GM12878 (cell line): ENCODE measurements around the gene CTSD. TPM values are rescaled to one million over a fixed set of nuclear protein-coding genes. Genes with fewer than 3 reads are reported as not detected.

Experiments
- ATAC-seq: fragments of 200-7000 bp; cut with Tn5 transposase; 3 replicates; pipeline ENCODE4 v1.9.1; 2020; ENCODE audit warnings: mild to moderate bottlenecking, moderate library complexity
- BruUV-seq: library from RNA; stranded (reverse); fragments of 400-500 nt; replicated peaks from 2 replicates; lab custom pipeline; 2021; lab: Mats Ljungman, UMichigan
- CTCF ChIA-PET: fragments of 300-600 bp; sonication (Branson Sonifier 250); formaldehyde crosslinking; extraction: SDS; loops from one replicate; lab custom pipeline; 2021; ENCODE audit warnings: inconsistent platforms; lab: Yijun Ruan, JAX
- POLR2A ChIA-PET: fragments of 350-600 bp; formaldehyde crosslinking; extraction: SDS; loops from one replicate; lab custom pipeline; 2021; ENCODE audit warnings: inconsistent platforms; lab: Charles Lee
- RAD21 ChIA-PET: fragments of 300-600 bp; sonication (Branson Sonifier 250); formaldehyde crosslinking; loops from one replicate; lab custom pipeline; 2023; ENCODE audit warnings: antibody characterized with exemption; ENCODE audit not compliant: unreplicated experiment; lab: Charles Lee
- SMC1A ChIA-PET: fragments of 300-600 bp; sonication (Branson Sonifier 250); formaldehyde crosslinking; loops from one replicate; lab custom pipeline; 2023; ENCODE audit not compliant: unreplicated experiment, uncharacterized antibody; lab: Charles Lee
- DNase-seq: peaks from one replicate; pipeline ENCODE4 v3.0.0-alpha.2; 2011; ENCODE audit warnings: low read depth, low spot score
- FAIRE-seq: peaks from 3 replicates; lab custom pipeline; 2011; peaks lifted over from hg19 to GRCh38; lab: Jason Lieb, UNC
- H2AFZ ChIP-seq: 2 replicates; pipeline ENCODE4 v1.6.0; 2011; ENCODE audit warnings: low read depth, low read length, control low read depth; ENCODE audit not compliant: control insufficient read depth
- H3K27ac ChIP-seq: 2 replicates; pipeline ENCODE4 v1.5.1; 2011; ENCODE audit warnings: control low read depth; ENCODE audit not compliant: control insufficient read depth, insufficient read depth
- H3K27me3 ChIP-seq, 2 experiments: replicated peaks in 1 of 2; 2 replicates each; pipeline versions ENCODE4 v1.6.0 to v1.6.1; 2011; ENCODE audit warnings: low read length in 1 of 2; ENCODE audit not compliant: control insufficient read depth in 2 of 2, insufficient read depth in 2 of 2
- H3K36me3 ChIP-seq, 2 experiments: 2 replicates each; pipeline ENCODE4 v1.5.1; 2011; ENCODE audit warnings: low read length in 1 of 2; ENCODE audit not compliant: control insufficient read depth in 2 of 2, insufficient read depth in 2 of 2
- H3K4me1 ChIP-seq: 2 replicates; pipeline ENCODE4 v1.6.1; 2011; ENCODE audit warnings: mild to moderate bottlenecking, low read length, moderate library complexity, mixed read lengths; ENCODE audit not compliant: control insufficient read depth, insufficient read depth
- H3K4me2 ChIP-seq: 2 replicates; pipeline ENCODE4 v1.6.0; 2011; ENCODE audit warnings: control low read depth; ENCODE audit not compliant: control insufficient read depth, insufficient read depth
- H3K4me3 ChIP-seq: fragments of 200-600 bp; sonication (generic); 2 replicates; pipeline ENCODE4 v1.5.1; 2016
- H3K79me2 ChIP-seq: 2 replicates; pipeline ENCODE4 v1.6.0; 2011; ENCODE audit warnings: low read length; ENCODE audit not compliant: control insufficient read depth, insufficient read depth
- H3K9ac ChIP-seq: 2 replicates; pipeline ENCODE4 v1.8.0; 2011; ENCODE audit warnings: low read length, control low read depth, mixed read lengths; ENCODE audit not compliant: control insufficient read depth, insufficient read depth
- H3K9me3 ChIP-seq: replicated peaks from 3 replicates; pipeline ENCODE4 v1.5.1; 2011; ENCODE audit warnings: mild to moderate bottlenecking, low read length; ENCODE audit not compliant: control insufficient read depth, insufficient read depth
- H4K20me1 ChIP-seq: 2 replicates; pipeline ENCODE4 v1.6.0; 2011; ENCODE audit not compliant: control insufficient read depth, insufficient read depth
- BRCA1 ChIP-seq: IDR thresholded peaks from 2 replicates; pipeline ENCODE4 v1.6.1; 2011; ENCODE audit warnings: low read depth, low read length, improper control_type of control experiment
- HDAC6 ChIP-seq: fragments of 200-600 bp; sonication (generic); IDR thresholded peaks from one replicate; pipeline ENCODE4 v1.8.0; 2017; ENCODE audit warnings: antibody characterized with exemption; ENCODE audit not compliant: unreplicated experiment
- WRNIP1 ChIP-seq: IDR thresholded peaks from 2 replicates; pipeline ENCODE4 v1.6.1; 2011; ENCODE audit warnings: low read depth, low read length, improper control_type of control experiment, borderline replicate concordance
- WGBS: methylation state at CpG from one replicate; pipeline ENCODE4 v1.1.6; 2016; ENCODE audit warnings: low lambda C conversion rate; ENCODE audit not compliant: insufficient replicate concordance, insufficient coverage; ENCODE audit errors: missing lambda C conversion rate; 5-methylcytosine and 5-hydroxymethylcytosine counted together
- in situ Hi-C: fragments of 300-500 bp; cut with MboI; formaldehyde crosslinking; loops from 9 replicates; pipeline ENCODE4 v1.14.3; 2018; ENCODE audit warnings: mixed read lengths
- intact Hi-C: fragments of 100-400 bp; cut with micrococcal nuclease; formaldehyde crosslinking; loops from one replicate; pipeline ENCODE4 v1.14.2; 2022; ENCODE audit not compliant: unreplicated experiment
- polyA plus RNA-seq, 11 experiments: library from polyadenylated mRNA; depleted of rRNA in 4 of 11; unstranded in 6 of 11; stranded (reverse) in 5 of 11; fragments of >200 nt; fragmentation: Nextera tagmentation in 4 of 11; fragmentation: Illumina TruSeq in 1 of 11; extraction: Ambion mirVana in 4 of 11; extraction: Trizol in 1 of 11; gene quantifications; 1 replicate in 1 of 11; 2 replicates in 10 of 11; pipeline versions ENCODE4 v1.2.1 to v1.2.3, GENCODE V29; 2011 to 2016; ENCODE audit warnings: inconsistent platforms in 2 of 11, missing spikeins in 2 of 11, low read depth in 1 of 11
- total RNA-seq, 4 experiments: library from RNA; depleted of rRNA in 3 of 4; stranded (reverse); fragments of >200 nt in 3 of 4; fragmentation: Illumina TruSeq in 1 of 4; extraction: Trizol in 1 of 4; gene quantifications; 2 replicates each; pipeline versions ENCODE4 v1.2.1 to v1.2.3, GENCODE V29; 2013 to 2021
- TF ChIP-seq, protein P1 (sequence below): IDR thresholded peaks from 2 replicates; pipeline ENCODE4 v1.6.1; 2011; ENCODE audit warnings: mild to moderate bottlenecking, low read depth, low read length, moderate library complexity; ENCODE audit not compliant: insufficient replicate concordance
- TF ChIP-seq, protein P2 (sequence below): fragments of 450-650 bp; IDR thresholded peaks from 2 replicates; pipeline ENCODE4 v1.6.1; 2018; ENCODE audit warnings: mild to moderate bottlenecking, low read depth, moderate library complexity; ENCODE audit not compliant: partially characterized antibody

CTSD gene
- total and polyA plus RNA-seq, 10 of the 15 experiments (the other 5 are each of a cell fraction or from before 2014, with no cell fraction given), result 0.42 to 54.6 (median 25.0) TPM

GRCh38 chr11:1741741-1742140 is 22.0 kb downstream of the CTSD start:
- TF ChIP-seq, protein P1, sequence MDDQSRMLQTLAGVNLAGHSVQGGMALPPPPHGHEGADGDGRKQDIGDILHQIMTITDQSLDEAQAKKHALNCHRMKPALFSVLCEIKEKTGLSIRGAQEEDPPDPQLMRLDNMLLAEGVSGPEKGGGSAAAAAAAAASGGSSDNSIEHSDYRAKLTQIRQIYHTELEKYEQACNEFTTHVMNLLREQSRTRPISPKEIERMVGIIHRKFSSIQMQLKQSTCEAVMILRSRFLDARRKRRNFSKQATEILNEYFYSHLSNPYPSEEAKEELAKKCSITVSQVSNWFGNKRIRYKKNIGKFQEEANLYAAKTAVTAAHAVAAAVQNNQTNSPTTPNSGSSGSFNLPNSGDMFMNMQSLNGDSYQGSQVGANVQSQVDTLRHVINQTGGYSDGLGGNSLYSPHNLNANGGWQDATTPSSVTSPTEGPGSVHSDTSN, result no peak
- TF ChIP-seq HDAC6 (no peak), WRNIP1 (no peak), BRCA1 (no peak)
- TF ChIP-seq, protein P2, sequence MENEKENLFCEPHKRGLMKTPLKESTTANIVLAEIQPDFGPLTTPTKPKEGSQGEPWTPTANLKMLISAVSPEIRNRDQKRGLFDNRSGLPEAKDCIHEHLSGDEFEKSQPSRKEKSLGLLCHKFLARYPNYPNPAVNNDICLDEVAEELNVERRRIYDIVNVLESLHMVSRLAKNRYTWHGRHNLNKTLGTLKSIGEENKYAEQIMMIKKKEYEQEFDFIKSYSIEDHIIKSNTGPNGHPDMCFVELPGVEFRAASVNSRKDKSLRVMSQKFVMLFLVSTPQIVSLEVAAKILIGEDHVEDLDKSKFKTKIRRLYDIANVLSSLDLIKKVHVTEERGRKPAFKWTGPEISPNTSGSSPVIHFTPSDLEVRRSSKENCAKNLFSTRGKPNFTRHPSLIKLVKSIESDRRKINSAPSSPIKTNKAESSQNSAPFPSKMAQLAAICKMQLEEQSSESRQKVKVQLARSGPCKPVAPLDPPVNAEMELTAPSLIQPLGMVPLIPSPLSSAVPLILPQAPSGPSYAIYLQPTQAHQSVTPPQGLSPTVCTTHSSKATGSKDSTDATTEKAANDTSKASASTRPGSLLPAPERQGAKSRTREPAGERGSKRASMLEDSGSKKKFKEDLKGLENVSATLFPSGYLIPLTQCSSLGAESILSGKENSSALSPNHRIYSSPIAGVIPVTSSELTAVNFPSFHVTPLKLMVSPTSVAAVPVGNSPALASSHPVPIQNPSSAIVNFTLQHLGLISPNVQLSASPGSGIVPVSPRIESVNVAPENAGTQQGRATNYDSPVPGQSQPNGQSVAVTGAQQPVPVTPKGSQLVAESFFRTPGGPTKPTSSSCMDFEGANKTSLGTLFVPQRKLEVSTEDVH, result no peak
- no peak overlapping the region for H3K27ac ChIP-seq
- RAD21 ChIA-PET, result no interaction called here
- in situ Hi-C loops (no loop called here), intact Hi-C loops (no loop called here)
- WGBS, result 57% methylated on average over 4 of the region's 4 CpGs
- POLR2A ChIA-PET, result no interaction called here
- H3K4me2 ChIP-seq, result no peak overlapping the region
- no peaks in the 10 kb centered on the region for H4K20me1 ChIP-seq
- DNase-seq (no peak), ATAC-seq (no peak), FAIRE-seq (no peak)
- no peak overlapping the region for H2AFZ ChIP-seq
- no peak overlapping the region for H3K4me3 ChIP-seq
- CTCF ChIA-PET, result no interaction called here
- H3K79me2 ChIP-seq, result no peaks in the 10 kb centered on the region
- no peaks in the 10 kb centered on the region; the same call in 2 of the 3 replicates for H3K9me3 ChIP-seq
- SMC1A ChIA-PET, result no interaction called here
- no peaks in the 10 kb centered on the region for H3K36me3 ChIP-seq
- H3K9ac ChIP-seq, result no peak overlapping the region
- no peaks in the 10 kb centered on the region for H3K4me1 ChIP-seq
- H3K27me3 ChIP-seq, result no peaks in the 10 kb centered on the region
- no TSS peak for BruUV-seq
